HFF-Myc (cell line): ENCODE results near the gene LPAR2.

Source experiments
- DNase-seq: peaks from one replicate; pipeline ENCODE4 v3.0.0-alpha.2; 2011; ENCODE audit warnings: low read depth; ENCODE audit errors: extremely low read depth
- H3K4me3 ChIP-seq: replicated peaks from 2 replicates; pipeline ENCODE4 v1.5.1; 2011; ENCODE audit warnings: low read depth, mild to moderate bottlenecking, control low read depth, low read length
- TF ChIP-seq, protein P1 (sequence below): IDR thresholded peaks from 2 replicates; pipeline ENCODE4 v1.5.1; 2012; ENCODE audit warnings: mild to moderate bottlenecking, low read depth, low read length, control low read depth; ENCODE audit errors: missing control alignments

Gene LPAR2

DNA sequence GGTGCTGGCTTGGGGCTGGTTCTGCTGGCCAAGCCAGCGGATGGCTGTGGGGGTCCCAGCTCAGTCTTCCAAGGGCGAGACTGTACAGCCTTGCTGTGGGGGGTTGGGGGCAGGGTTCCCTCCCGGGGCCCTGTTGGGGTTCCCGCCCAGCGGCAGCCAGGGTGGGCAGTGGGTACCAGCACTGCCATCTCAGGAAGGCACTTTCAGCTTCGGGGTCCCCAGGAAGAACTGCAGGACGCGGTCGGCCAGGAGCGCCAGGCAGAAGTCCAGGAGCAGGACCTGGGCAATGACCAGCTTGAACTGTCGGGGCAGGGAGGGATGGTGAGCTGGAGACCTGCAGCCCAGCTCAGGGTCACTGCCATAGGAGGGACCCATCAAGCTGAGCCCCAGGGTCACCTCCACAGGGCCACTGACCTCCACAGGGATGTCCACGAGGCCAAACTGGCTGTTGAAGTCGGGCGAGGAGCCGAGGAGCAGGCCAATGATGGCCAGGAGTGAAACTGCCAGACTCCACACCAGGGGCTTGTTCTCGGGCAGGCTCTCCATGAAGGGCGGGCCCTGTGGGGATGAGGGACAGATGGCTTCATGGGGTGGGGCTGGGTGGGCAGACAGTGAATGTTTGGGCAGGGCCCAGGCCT is 17.3 kb upstream of the LPAR2 start:
- no peak overlapping the region for H3K4me3 ChIP-seq
- no peak for DNase-seq
- TF ChIP-seq, protein P1, sequence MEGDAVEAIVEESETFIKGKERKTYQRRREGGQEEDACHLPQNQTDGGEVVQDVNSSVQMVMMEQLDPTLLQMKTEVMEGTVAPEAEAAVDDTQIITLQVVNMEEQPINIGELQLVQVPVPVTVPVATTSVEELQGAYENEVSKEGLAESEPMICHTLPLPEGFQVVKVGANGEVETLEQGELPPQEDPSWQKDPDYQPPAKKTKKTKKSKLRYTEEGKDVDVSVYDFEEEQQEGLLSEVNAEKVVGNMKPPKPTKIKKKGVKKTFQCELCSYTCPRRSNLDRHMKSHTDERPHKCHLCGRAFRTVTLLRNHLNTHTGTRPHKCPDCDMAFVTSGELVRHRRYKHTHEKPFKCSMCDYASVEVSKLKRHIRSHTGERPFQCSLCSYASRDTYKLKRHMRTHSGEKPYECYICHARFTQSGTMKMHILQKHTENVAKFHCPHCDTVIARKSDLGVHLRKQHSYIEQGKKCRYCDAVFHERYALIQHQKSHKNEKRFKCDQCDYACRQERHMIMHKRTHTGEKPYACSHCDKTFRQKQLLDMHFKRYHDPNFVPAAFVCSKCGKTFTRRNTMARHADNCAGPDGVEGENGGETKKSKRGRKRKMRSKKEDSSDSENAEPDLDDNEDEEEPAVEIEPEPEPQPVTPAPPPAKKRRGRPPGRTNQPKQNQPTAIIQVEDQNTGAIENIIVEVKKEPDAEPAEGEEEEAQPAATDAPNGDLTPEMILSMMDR: no peak

DNA sequence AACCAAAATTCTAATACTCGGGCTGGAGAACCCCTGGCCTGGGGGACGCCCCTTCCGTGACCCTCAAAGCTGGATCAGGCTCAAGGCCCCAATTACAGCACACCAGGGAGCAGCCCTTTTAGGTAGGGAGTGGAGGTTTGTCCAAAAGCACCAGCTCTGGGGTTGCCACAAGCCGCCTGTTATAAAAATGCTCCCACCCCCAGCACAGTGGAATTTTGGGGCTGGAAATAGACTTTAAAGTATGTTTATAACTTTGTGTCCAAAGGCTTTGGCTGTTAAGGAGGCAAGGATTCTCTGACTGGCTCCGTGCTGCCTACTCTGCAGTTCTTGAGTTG is 16.0 kb upstream of the LPAR2 start:
- peak overlapping the region; percentile 82 for H3K4me3 ChIP-seq
- TF ChIP-seq, protein P1: no peak
- DNase-seq: no peak

DNA sequence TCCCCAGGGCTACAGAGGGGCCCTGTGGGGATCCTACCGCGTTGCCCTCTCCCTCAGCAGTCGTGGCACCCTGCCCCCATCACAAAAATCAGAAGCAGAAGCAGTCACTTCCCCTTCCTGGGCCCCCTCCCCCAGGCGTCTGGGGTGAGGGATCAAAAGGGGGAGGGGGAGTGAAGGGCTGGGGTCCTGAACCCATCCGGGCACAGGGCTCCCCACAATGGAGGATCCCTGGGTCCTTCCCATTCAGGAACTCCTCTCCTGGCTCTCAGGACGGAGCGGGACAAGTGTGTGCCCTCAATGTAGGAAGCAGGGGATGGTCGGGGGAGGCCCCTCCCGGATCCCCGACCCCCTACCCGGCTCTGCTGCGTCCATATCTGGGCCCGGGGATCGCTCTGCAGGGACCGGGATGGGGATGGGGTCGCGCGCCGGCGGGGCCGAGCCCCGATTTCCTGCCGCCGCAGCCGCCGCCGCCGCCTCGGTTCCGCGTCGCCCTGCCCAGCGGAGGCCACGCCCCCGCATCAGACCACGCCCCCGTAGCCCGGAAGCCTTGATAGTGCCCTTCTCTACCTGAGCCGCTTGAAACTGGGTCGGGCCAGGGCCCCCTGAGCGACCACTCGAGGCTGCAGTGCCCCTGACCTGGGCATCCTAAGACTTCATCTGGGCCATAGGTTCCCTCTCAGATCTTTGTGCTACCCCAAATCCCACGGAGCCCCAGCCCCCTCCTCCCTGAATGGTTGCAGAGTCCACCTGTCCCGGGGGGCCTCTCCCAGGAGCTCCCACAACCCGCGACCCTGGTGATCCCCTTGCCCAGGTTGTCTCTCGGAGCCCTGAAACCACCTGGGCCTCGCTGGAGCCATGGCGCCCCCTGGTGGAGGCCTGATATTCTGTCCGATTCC is 15.4 kb upstream of the LPAR2 start, which contains the start of gene GMIP:
TSS of gene GMIP (minus strand) at position 500 of the 896 bp plus-strand sequence. CDS start at position 372, 128 bp downstream.
- TF ChIP-seq, protein P1: peak; percentile 87
- H3K4me3 ChIP-seq: peak within 1 kb of the TSS; percentile 82
- no peak for DNase-seq

DNA sequence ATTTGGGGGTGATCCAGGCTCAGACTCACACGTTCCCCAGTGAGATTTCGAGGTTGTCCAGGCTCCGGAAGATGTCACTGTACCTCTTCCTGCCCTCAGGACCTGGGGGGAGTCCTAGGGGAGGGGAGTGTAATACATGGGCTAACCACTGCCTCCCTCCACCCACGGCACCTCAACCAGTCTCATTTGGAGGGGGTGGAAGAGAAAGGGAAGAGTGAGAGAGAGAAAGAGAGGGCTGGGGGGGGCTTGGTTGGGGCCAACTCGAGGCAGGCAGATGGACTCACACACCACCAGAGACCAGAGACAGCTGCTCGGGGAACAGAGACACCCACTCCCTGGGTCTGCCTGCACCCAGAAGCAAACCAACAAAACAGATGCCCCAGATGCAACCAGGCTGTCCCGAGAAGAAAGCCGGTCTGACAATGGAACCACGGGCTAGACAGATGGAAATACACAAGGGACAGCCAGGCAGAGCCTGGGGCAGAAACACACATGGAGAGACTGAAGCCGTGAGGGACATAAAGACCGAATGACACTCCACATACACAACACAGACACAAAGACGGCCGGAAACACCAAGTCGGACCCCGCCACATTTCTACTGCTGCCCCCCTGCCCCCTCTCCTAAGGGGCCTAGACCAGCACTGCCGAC is 14.6 kb upstream of the LPAR2 start:
- peak overlapping the region; percentile 82 for H3K4me3 ChIP-seq
- TF ChIP-seq, protein P1: no peak
- no peak for DNase-seq

DNA sequence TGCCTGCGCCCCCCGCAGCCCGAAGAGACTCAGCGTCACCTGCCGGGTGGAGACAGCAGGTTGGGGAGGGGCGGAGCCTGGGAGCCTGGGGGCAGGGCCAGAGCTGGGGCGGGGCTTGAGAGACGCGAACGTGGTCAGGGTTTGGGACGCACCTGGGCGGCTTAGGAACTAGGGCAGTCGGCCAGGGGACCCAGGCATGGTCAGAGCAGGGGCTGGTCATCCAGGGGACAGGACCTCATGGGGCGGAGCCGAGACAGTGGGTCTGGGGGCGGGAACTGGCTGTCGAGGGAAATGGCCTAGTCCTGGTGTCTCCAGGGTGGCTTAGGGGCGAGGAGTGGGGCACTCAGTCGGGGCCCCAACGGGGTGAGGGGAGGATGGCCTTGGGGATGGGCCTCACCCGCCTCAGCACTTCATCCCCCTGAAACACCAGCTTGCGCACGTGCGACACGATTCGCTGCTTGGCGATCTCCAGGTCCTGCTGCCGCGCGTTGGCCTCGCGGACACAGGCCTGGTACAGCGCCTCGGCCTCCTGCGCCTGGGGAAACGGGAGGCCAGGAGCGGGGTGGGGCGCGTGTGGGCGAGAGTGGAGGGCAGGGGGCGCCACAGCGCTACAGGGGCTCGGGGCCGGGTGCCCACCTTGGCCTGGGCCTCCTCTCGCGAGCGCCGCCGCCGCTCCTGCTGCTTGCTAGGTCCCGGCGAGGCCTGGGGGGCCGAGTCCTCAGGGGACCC is 9.7 kb upstream of the LPAR2 start:
- TF ChIP-seq, protein P1: no peak
- DNase-seq: no peak
- H3K4me3 ChIP-seq: no peak overlapping the region

DNA sequence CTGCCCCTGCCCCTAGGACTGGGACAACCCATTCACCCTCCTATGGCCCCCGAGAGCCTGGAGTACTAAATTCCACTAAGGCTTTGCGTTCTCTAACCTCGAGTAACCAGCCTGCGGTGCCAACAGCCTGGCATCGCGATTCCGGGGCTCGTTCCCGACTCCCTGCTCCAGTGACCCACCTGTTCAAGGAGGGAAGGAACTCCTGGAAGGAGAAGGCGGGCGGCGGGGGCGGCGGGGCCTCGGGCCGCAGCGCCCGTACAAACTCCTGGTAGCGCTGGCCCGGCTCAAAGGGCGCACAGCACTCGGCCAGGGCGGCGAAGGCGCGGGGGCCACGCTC is 9.1 kb upstream of the LPAR2 start:
- DNase-seq: no peak
- TF ChIP-seq, protein P1: no peak

More for the DNA sequence above, 9.1 kb upstream of the LPAR2 start:
- no peak overlapping the region for H3K4me3 ChIP-seq
